T-helper 17 cell (primary cell): Measurements from ENCODE around the gene BPTF. TPM values are rescaled to one million over a fixed set of nuclear protein-coding genes. Genes with fewer than 3 reads are reported as not detected.
"Not testable (repeated sequence)": the region's sequence is repeated elsewhere in the genome, so short reads cannot be mapped to it uniquely, and the experiment has no call there.

Experiments
- ATAC-seq: fragments of 150-1000 bp; cut with Tn5 transposase; 2 replicates; pipeline ENCODE4 v1.10.0; 2021; ENCODE audit warnings: mild to moderate bottlenecking, moderate library complexity
- DNase-seq, 3 donors: peaks; one replicate each; pipeline versions ENCODE4 v3.0.0 to v3.0.0-alpha.2; 2020 to 2021
- H3K9me3 ChIP-seq: one replicate; pipeline ENCODE4 v1.7.0; 2013; ENCODE audit warnings: low read length, mild to moderate bottlenecking; ENCODE audit not compliant: control insufficient read depth, poor library complexity, severe bottlenecking
- H3K27ac Mint-ChIP-seq: one replicate; pipeline ENCODE4 v1.8.0; 2022; ENCODE audit warnings: mild to moderate bottlenecking, moderate library complexity, mixed read lengths
- H3K27me3 Mint-ChIP-seq: one replicate; pipeline ENCODE4 v1.8.0; 2022; ENCODE audit warnings: mixed read lengths
- H3K36me3 Mint-ChIP-seq: one replicate; pipeline ENCODE4 v1.8.0; 2022; ENCODE audit warnings: low read depth, mixed read lengths
- H3K4me1 Mint-ChIP-seq: one replicate; pipeline ENCODE4 v1.8.0; 2022; ENCODE audit warnings: mild to moderate bottlenecking, mixed read lengths
- H3K4me3 Mint-ChIP-seq: one replicate; pipeline ENCODE4 v1.8.0; 2022; ENCODE audit warnings: mild to moderate bottlenecking, moderate library complexity, mixed read lengths
- total RNA-seq, 4 donors: library from RNA in 2 of 4; stranded (reverse) in 2 of 4; gene quantifications; one replicate each; pipeline ENCODE4 v1.2.3 and lab custom pipeline; 2022 to 2026

Gene BPTF
- total RNA-seq, 2 donors from 2014 or later, result 138 to 145 TPM

DNA sequence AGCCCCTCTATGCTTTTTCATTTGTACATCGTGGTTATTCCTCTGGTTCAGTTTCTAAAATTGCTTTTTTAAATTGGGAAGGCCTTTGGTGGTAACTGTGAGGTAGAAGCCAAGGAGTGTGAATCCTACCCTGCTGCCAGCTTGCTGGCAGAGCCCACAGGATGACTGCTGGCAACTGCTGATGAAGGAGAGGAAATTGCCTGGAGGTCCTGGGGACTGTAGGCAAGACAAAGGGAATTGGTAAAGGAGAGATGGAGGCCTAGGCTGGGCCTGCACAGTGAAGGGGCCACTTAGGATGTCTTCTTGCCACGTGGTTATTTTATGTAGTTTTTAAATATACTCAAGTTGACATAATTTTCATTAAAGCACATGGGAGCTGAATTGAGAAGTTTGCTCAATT is 155.2 kb downstream of the BPTF start:
- ATAC-seq (no peak), DNase-seq (no peak)
- Mint-ChIP-seq H3K4me3 (no peak overlapping the region), H3K36me3 (no peaks in the 10 kb centered on the region), H3K27ac (peak overlapping the region; percentile 60), H3K4me1 (no peaks in the 10 kb centered on the region), H3K27me3 (no peaks in the 10 kb centered on the region)
- H3K9me3 ChIP-seq, result no peaks in the 10 kb centered on the region

DNA sequence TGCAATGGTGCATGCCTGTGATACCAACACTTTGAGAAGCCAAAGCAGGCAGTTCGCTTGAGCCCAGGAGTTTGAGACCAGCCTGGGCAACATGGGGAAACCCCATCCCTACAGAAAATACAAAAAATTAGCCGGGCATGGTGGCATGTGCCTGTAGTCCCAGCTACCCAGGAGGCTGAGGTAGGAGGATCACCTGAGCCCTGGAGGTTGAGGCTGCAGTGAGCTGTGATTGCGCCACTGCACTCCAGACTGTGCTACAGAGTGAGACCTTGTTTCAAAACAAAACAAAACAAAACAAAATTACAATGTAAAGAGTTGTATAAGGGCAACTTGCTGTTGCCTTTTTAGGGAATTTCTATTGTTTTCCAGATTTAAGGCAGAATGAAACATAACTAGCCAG is 155.6 kb downstream of the BPTF start:
- ATAC-seq, H3K4me1 Mint-ChIP-seq, H3K36me3 Mint-ChIP-seq, DNase-seq, H3K9me3 ChIP-seq, H3K27ac Mint-ChIP-seq, H3K27me3 Mint-ChIP-seq, H3K4me3 Mint-ChIP-seq: not testable (repeated sequence)

DNA sequence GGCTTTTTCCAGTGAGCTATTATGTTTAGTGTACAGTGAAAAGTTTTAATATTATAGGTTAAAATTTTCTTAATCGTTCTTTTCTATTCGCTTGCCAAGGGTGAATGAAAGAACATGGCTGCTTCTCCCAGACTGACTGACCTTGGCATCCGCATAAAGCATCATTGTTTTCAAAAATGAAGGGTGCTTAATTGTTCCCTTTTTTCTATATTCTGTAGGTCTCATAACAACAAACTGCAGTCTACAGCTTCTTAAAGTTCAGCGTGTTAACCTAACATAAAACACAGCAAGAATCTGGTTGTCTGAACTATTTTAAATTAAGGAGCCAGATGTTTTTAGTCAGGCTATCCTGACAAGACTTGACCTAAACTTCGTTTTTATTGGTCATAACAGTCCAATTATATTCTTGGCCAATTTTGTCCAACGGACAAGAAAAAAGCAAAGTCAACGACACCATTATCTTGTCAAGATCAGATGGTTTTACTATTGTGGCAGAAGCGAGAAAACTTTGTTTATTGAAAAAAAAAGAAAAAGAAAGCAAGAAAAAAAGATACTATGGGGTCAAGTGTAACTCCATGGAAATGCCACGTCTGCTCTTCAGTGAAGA is 156.8 kb downstream of the BPTF start:
- Mint-ChIP-seq H3K27ac (no peak overlapping the region), H3K4me1 (no peaks in the 10 kb centered on the region), H3K36me3 (no peaks in the 10 kb centered on the region), H3K27me3 (no peaks in the 10 kb centered on the region), H3K4me3 (no peak overlapping the region)
- no peaks in the 10 kb centered on the region for H3K9me3 ChIP-seq
- DNase-seq (no peak), ATAC-seq (no peak)

DNA sequence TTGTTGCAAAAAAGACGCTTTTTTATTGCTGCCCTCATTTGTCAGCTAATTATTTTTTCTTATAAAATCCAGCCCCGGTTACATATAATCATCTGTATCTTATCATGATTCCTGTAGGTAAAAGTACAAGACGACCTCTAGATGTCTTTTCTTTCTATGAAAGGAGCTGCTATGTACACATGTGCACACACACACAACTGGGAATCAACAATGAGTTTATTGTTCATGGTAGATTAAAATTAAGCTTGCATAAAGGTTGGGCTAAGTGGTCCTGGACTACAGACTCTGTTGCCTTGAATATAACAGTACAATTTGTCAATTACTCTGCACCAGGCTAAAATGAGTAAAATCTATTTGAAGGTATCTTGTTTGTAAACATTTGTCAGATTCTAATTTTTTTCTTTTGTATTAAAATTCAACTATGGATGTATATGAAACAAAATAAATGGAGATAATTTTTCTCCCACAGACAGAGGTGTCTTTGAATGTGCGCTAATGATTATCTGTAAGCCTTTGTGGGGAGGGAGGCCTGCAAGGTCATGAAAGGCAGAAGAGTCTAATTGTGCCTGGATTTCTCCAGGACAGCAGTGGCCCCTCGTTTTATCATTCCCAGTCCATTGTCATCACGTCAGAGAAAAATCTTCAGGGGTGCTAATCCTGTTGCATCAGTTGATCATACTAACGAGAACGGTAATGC is 157.5 kb downstream of the BPTF start:
- H3K4me3 Mint-ChIP-seq, result no peak overlapping the region
- H3K27me3 Mint-ChIP-seq, result no peaks in the 10 kb centered on the region
- no peaks in the 10 kb centered on the region for H3K4me1 Mint-ChIP-seq
- H3K9me3 ChIP-seq, result no peaks in the 10 kb centered on the region
- no peak for DNase-seq
- ATAC-seq, result no peak
- no peaks in the 10 kb centered on the region for H3K36me3 Mint-ChIP-seq
- H3K27ac Mint-ChIP-seq, result no peak overlapping the region

DNA sequence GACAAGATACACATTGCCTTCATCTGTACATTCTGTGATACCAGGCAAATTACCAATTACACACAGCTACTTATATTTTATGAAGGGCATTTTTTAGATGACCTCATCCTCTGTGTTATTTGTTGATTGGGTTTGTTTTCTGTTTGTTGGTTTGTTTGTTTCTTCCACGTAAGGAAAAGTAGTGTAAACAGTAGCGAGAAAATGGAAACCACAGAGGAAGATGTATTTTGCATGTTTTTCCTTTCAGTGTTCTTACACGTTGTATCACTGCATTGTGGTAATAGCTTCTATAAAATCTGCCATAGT is 158.0 kb downstream of the BPTF start:
- DNase-seq (no peak), ATAC-seq (no peak)
- no peaks in the 10 kb centered on the region for H3K36me3 Mint-ChIP-seq
- H3K27ac Mint-ChIP-seq, result no peak overlapping the region
- no peaks in the 10 kb centered on the region for H3K27me3 Mint-ChIP-seq
- no peaks in the 10 kb centered on the region for H3K9me3 ChIP-seq
- no peak overlapping the region for H3K4me3 Mint-ChIP-seq
- H3K4me1 Mint-ChIP-seq, result no peaks in the 10 kb centered on the region

DNA sequence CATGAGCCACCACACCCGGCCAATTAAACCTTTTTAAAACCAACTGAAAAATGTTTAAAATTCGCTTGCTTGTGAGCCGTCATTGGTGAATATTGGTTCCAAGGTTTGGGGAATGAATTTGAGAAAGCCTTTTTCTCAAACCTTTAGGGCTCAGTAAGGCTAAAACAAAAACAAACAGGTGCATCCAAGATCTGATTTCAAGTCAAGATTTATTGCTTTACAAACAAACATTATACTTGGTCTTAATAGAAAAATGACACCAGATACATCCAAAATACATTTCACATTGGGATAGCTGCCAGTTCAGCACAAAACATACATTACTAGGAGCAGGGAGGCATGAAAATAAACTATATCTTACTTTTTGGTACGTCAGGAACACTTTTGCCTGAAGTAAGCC is 165.6 kb downstream of the BPTF start:
- ATAC-seq, result no peak
- Mint-ChIP-seq H3K27ac (no peak overlapping the region), H3K4me1 (peaks cover 23% of the 10 kb centered on the region), H3K36me3 (peaks cover 1% of the 10 kb centered on the region), H3K27me3 (peaks cover 10% of the 10 kb centered on the region), H3K4me3 (no peak overlapping the region)
- no peaks in the 10 kb centered on the region for H3K9me3 ChIP-seq
- DNase-seq, result no peak

DNA sequence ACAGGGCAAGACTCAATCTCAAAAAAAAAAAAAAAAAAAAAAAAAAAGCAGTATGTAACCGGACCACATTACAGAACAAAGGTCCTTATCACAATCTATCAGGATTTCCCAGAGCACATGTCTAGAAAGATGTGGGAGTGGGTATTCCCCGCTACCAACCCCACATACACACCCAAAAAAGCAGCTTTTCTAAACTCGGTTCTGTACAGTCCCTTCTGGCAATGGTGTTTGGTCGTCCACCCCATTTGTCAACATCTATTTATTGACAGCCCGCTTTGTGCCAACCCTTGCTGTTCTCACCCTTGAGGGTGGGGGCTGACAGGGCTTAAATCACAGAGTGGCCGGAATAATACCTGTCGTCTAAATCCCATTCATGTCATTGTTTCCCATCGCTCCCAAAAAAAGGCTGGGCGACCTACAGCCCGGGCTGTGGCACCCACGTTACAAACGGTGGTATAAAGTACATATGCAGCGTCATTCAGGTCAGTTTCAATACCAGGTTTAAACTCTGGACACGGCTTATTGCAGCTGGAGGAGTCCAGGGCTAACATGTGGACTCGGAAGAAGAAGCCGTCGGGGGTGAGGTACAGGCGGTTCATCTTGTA is 167.3 kb downstream of the BPTF start:
- Mint-ChIP-seq H3K27ac (peak overlapping the region; percentile 59), H3K4me1 (peaks cover 30% of the 10 kb centered on the region), H3K36me3 (peaks cover 3% of the 10 kb centered on the region), H3K4me3 (peak overlapping the region; percentile 94), H3K27me3 (peaks cover 14% of the 10 kb centered on the region)
- H3K9me3 ChIP-seq, result no peaks in the 10 kb centered on the region
- DNase-seq (no peak), ATAC-seq (peak; percentile 32)

DNA sequence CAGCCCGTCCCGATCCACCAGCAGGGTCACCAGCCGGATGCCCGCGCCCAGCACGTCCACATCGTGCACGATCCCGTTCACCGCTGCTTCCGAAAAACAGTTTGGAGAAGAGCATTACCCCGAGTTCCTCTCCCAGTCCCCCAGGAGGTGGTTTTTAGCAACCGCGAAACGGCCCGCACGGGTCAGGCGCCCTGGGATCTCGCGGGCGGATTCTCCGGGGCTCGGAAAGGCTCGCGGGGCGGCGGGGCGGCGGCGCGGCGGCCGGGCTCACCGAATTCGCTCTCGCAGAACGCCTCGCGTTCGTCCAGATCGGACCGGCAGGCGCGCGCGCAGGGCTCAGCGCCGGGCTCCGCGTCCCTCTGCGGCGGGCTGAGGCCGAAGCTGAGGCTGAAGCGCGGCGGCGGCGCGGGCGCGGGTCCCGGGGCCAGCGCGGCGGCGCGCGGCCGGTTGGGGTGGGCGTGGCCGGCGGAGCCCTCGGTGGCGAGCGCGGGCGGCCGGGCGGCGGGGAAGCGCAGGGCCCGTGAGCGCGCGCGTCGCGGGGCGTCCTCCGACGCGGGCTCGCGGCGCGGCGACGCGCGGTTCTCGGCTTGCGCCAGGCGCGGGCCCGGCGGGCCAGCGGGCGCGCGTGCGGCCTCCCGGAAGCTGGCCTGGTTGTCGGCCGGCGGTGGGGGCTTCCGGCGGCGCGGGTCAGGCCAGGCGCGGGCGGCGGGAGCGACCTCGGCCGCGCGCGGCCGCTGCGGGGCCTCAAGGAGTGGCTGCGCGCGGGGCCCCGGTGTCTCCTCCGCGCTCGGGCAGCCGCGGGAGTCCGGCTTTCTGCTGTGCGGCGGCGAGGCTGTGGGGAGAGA is 168.1 kb downstream of the BPTF start:
- no peaks in the 10 kb centered on the region for H3K9me3 ChIP-seq
- H3K4me3 Mint-ChIP-seq, result peak overlapping the region; percentile 96
- ATAC-seq, result peak; percentile 77
- peaks cover 3% of the 10 kb centered on the region for H3K36me3 Mint-ChIP-seq
- peaks cover 14% of the 10 kb centered on the region for H3K27me3 Mint-ChIP-seq
- DNase-seq, result peak; percentile 55 to 57 (median 56)
- peaks cover 30% of the 10 kb centered on the region for H3K4me1 Mint-ChIP-seq
- H3K27ac Mint-ChIP-seq, result peak overlapping the region; percentile 59

DNA sequence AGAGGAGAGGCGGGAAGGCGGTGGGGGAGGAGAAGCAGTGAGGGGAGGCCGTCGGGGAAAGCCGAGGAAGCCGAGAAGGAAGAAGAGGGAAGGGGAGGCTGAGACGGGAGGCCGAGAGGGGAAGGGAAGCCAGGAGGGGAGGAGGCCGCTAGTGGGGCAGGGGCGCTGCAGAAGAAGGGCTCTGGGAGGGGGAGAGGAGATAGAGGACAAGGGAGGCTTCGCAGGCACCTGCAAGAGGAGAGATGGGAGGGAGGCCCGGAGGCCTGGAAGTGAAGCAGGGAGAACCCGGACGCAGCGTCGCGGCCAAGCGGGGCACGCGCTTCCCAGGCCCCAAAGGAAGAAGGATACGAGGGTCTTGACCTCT is 168.7 kb downstream of the BPTF start:
- peaks cover 30% of the 10 kb centered on the region for H3K4me1 Mint-ChIP-seq
- H3K4me3 Mint-ChIP-seq, result peak overlapping the region; percentile 96
- H3K9me3 ChIP-seq, result no peaks in the 10 kb centered on the region
- H3K36me3 Mint-ChIP-seq, result peaks cover 3% of the 10 kb centered on the region
- peaks cover 14% of the 10 kb centered on the region for H3K27me3 Mint-ChIP-seq
- ATAC-seq, result no peak
- DNase-seq, result no peak
- H3K27ac Mint-ChIP-seq, result no peak overlapping the region

DNA sequence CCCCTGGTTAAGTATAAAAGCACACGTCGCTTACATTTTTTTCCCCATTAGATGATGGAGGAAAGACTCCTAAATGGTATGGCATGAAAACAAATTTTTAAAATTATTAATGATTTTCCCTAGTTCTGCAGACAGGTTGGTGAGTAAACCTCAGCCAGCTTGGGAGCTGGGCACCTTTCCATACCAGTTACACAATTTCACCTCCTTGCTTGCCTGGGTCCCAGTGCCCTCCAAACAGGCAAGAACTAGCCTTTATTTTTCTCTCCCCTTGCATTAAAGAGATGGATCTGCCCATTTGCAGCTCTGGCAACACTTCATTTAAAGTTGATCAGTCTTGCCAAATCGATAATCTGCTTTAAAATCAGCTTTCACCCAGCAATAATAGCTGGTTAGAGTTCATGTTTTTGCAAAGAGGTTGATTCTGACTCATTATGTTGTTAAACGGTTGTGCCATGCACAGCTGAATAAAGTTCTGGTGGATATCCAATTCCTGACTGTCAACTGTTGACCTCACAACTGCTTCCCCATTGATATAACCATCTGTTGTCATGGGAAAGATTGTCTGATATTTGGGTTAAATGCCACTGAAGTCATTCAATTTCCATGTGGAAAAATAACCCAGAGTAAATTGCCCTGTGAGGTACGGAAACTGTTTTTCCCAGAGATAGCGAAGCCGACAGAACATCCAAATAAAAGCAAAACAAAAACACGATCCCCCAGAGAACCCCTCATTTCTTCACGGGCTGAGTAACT is 169.7 kb downstream of the BPTF start:
- peak overlapping the region; percentile 96 for H3K4me3 Mint-ChIP-seq
- peaks cover 3% of the 10 kb centered on the region for H3K36me3 Mint-ChIP-seq
- peak overlapping the region; percentile 69 for H3K27ac Mint-ChIP-seq
- ATAC-seq, result no peak
- peaks cover 30% of the 10 kb centered on the region for H3K4me1 Mint-ChIP-seq
- peaks cover 14% of the 10 kb centered on the region for H3K27me3 Mint-ChIP-seq
- H3K9me3 ChIP-seq, result no peaks in the 10 kb centered on the region
- no peak for DNase-seq

DNA sequence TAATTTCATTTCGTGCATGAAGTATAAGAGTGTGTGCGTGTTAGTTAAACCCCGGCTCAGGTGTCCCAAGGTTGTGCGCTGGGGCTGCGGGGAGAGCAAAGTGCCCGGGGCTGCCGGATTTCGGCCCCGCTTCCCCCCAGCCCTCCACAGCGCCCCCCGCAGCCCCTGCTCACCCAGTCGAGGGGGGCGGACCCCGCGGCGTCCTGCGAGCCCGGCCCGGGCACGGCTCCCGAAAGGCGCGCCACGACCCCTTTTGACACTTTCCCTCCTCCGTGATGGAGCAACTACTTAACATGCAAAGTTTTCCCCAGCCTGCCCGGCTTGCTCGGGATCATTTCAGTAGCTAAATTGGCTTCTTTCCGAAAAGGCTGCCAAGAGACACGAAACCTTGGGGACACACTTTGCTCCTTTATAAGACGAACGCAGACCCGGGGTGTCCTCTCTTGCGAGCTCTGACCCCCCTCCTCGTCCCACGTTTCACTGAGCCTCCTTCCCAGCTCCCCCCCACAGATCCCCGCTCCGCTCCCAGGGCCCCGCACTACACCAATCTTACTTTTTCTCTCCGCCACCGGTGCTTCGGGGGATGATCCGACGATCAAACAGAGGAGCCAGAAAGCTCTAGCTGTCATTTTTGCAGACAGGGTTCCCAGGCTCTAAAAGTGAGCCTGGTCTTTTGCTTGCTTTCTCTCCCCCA is 170.4 kb downstream of the BPTF start:
- Mint-ChIP-seq H3K36me3 (peaks cover 3% of the 10 kb centered on the region), H3K4me1 (peaks cover 30% of the 10 kb centered on the region), H3K27me3 (peaks cover 14% of the 10 kb centered on the region), H3K27ac (peak overlapping the region; percentile 69), H3K4me3 (peak overlapping the region; percentile 96)
- DNase-seq (peak in 1 of 3 donors; percentile 26), ATAC-seq (peak; percentile 2)
- no peaks in the 10 kb centered on the region for H3K9me3 ChIP-seq

DNA sequence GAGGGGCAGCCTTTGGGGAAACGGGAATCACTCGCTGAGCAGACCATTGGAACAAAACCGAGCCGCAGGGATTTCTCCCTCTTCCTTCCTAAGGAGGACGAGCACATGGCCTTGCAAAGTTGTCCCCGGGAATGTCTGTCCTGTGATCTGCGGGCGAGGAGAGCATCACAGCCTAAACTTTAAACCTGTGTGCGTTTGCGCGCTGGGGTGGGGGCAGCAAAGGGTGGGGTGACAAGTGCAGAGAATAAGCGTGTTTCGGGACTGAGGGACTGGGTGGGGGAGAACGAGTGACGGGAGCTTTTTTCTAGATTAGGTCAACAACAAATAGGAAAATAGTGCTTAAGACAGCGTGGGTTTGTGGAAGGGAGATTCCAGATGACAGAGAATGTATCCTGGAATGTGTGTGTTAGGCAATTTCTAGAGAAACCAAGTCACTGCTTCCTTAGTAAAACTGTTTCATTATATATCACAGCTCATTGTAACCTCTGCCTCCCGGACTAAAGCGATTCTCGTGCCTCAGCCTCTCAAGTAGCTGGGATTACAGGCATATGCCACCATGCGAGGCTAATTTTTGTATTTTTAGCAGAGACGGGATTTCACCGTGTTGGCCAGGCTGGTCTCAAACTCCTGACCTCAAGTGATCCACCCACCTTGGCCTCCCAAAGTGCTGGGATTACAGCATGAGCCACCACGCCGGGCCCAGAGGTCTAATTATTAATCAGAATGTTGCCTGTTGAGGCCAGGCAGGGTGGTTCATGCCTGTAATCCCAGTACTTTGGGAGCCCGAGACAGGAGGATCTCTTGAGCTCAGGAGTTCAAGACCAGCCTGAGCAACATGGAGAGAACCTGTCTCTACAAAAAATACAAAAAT is 171.2 kb downstream of the BPTF start, which contains the start of gene C17orf58:
Gene C17orf58 (minus strand): TSS at position 169 of the 871 bp plus-strand sequence. CDS start 271 bp downstream, outside the sequence.
- H3K9me3 ChIP-seq, H3K36me3 Mint-ChIP-seq, DNase-seq, ATAC-seq: not testable (repeated sequence)
- peak within 1 kb of the TSS; percentile 69 for H3K27ac Mint-ChIP-seq
- H3K4me3 Mint-ChIP-seq, result peak within 1 kb of the TSS; percentile 96
- H3K4me1 Mint-ChIP-seq, result peaks cover 29% of the 10 kb centered on the region
- peaks cover 14% of the 10 kb centered on the region for H3K27me3 Mint-ChIP-seq
